ACHN (cell line): ENCODE data around the gene GRM8.

Experiments
- DNase-seq: peaks from one replicate; pipeline ENCODE4 v3.0.0-alpha.2; 2015
- in situ Hi-C: cut with HindIII; loops from 2 replicates; pipeline ENCODE4 v1.10.0; 2017; ENCODE audit warnings: low sequenced_read_pairs, low pct_ligation_motif_present, low pct_unique_long_range_greater_than_20kb

Gene GRM8

DNA sequence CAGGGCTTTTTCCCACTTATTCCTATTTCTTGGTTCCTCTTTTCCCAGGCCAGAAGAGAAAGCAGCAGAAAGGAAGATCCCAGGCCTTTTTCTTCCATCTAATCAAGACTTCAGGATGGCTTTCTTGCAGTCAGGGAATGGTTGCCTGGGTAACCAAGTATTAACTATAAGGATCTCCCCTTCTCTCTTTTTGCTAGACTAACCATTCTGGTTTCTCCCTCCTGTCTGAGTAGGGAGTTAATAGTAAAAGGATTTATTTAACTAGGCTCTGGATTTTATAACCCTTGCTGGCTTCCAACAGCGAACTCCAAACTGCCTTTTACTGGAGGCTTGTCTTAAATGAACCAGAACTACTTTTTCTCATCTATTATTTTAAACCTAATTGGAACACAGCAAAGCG lies 90.4 kb downstream of the GRM8 start:
- no peak for DNase-seq

GRCh38 chr7:127158659-127159058 lies 94.1 kb downstream of the GRM8 start:
- in situ Hi-C loops = no loop called here
- peak; percentile 47 for DNase-seq

More for the DNA sequence above, 90.4 kb downstream of the GRM8 start:
- in situ Hi-C loops = no loop called here

DNA sequence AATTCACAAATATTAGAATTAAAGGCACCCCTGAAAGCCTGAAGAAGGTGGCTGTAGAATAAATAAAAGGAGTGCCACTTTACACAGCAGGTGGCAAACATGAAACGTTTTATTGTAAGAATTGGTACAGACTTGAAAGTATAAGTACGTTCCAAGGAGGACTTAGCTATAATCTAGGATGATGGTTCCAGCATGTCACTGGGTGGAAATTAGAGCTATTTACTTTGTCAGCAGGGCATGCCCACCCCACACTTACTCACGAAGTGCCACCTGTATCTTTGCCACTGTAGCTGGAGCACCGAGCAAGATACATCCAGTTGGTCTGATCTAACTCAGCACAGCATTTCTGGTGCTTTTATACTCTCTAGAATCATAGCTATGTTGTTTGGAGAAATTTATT lies 97.8 kb downstream of the GRM8 start:
- in situ Hi-C loops = no loop called here
- no peak for DNase-seq

DNA sequence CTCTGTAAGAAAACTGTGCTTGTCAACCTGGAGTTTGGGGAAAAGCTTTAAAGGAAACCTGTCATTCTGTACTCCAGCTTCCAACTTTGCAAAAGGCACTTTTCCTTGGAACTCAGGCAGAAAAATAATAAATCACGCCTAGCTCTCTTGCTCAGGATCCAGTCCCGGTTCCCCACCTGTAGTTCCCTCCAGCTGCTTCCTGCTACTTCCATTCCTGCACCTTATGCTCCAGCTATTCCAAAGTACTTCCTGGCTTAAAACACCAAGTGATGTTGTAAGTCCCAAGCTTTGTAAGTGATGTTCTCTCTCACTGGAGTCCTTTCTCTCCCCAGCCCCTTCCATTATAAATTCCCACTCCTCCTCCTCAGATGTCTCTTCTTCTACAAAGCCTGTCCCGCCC lies 98.6 kb downstream of the GRM8 start:
- in situ Hi-C loops = no loop called here
- DNase-seq = no peak

DNA sequence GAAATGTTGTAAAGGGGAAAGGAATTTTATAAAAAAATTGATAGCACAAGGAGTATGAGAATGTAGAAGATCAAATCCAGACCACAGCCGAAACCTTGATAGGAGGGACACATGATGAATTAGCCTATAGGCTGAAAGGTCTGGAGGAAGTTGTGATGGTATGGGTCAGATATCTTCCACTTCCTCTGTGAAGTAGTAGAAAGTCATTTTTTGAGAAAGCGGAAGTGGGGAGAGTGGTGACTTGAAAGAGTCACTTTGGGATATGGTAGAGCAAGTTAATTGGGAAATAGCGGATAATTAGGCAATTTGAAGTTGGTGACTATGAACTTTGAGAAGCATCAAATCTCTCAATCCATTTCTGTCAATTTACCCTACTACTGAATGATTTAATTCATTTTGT lies 99.4 kb downstream of the GRM8 start:
- in situ Hi-C loops = no loop called here
- DNase-seq = no peak

- DNase-seq = no peak
- in situ Hi-C loops = no loop called here
These were observed 100.3 kb downstream of the GRM8 start for GRCh38 chr7:127152423-127152822.

DNA sequence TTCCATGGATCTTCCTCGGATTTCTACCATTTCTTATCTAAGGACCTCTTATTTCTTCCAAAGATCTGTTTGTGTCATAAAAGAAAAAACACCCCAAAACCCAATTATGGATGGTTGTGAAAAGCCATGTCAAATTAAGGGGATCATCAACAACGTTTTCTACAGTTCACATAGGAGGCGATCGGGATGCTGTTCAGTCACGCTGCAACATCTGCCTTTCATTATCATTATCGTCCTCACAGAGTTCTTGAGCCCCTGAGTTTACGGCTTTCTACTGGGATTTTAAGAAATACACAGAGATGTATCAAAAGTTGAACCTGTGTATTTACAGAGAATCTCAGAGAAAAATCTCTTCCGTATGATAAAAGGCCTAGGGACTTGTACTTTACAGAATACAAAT lies 101.4 kb downstream of the GRM8 start:
- in situ Hi-C loops = no loop called here
- no peak for DNase-seq

DNA sequence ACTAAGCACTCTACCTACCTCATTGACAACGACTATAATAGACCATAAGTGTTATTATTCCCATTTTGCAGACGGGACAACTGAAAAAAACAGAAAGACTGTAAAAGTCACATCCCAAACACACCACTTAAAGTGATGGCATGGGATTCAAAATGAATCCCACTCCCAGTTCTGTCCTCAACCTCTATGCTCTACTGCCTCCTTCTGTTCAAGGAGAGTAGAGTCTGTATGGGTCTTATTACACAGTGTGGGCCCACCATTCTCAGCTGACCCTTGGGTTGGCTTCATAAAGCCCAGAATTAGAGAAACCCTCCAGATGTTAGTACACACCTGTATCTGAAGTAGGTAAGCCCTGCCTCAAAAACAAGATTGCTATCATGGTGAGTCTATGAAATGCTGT lies 102.2 kb downstream of the GRM8 start:
- in situ Hi-C loops = no loop called here
- DNase-seq = no peak

- in situ Hi-C loops = no loop called here
- DNase-seq = no peak
These were observed 105.8 kb downstream of the GRM8 start for GRCh38 chr7:127146746-127147536.

GRCh38 chr7:127137146-127137545 lies 115.6 kb downstream of the GRM8 start:
- in situ Hi-C loops = no loop called here
- no peak for DNase-seq

GRCh38 chr7:127135871-127136485 lies 116.8 kb downstream of the GRM8 start:
- in situ Hi-C loops = no loop called here
- no peak for DNase-seq

DNA sequence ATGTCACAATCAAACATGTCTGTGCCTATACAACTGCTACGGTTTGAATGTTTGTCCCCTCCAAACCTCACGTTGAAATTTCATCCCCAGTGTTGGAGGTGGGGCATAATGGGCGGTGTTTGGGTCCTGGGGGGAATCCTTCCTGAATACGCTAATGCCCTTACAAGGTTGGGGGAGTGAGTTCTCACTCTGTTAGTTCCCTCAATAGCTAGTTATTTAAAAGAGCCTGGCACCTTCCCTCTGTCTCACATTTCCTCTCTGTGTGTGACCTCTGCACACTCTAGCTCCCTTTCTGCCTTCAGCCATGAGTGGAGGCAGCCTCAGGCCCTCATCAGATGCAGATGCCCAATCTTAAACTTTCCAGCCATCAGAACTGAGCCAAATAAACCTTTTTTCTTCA lies 129.5 kb downstream of the GRM8 start:
- no peak for DNase-seq
- in situ Hi-C loops = no loop called here

DNA sequence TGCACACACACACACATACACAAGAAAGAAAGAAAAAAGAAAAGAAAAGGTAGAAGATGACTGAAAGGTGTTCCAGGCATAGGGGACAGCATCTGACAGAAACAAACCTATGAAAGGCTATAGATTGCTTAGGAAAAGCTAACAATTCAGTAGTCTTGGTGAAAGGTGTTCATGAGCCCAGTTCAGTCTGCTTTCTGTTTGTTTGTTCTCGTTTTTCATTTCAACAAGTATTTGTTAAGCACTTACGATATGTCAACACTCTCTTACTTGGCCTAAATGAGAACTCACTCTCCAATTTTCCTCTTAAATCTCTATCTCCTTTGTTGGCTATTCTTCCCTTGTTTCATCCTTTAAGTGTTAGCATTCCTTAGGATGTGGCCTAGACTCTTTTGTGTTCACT lies 133.2 kb downstream of the GRM8 start:
- in situ Hi-C loops = no loop called here
- DNase-seq = no peak

DNA sequence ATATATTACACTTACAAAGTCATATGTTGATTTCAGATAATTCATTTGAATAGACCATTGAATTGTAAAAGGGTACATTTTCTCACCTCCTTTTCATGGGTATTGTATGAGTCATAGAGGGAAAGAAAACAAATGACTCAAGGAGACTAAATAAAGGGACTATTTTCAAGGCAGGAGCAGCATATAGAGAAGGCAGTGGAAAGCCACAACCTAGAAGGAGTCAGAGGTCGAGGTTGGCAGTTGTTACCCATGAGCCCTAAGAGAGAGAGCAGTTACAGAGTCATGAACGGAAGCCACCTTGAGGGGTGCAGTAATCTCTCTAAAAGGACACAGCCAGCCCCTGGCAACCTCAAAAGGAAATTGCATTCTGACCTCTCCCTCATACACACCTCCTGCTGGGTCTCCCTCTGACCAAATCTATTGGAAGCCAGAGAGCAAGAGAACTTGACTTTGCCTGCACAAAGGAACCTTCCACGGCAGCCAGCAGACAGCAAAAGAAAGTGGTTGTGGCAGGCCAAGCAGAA lies 137.9 kb downstream of the GRM8 start:
- no peak for DNase-seq
- in situ Hi-C loops = no loop called here

DNA sequence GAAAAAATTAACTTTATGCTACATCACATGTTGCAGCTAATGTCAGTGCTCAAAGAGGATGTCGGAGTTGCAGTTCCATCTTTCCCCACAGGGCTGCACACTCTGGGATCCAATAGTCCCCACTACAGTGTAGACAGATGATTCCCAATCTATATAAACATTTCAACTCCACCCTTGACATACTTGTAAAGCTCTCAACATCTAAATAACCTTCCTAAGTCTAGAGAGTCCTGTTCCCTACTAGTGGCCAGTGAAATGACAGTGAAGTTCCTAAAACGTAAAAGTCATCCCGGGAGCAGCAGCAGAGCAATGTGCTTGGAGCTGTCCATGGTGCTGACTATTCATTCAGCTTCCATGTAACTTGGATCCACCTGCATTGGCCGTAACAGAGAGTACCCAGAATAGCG lies 145.1 kb downstream of the GRM8 start:
- in situ Hi-C loops = no loop called here
- peak; percentile 81 for DNase-seq

- DNase-seq = no peak
- in situ Hi-C loops = no loop called here
These were observed 159.4 kb downstream of the GRM8 start for GRCh38 chr7:127093340-127093739.

- DNase-seq = no peak
- in situ Hi-C loops = no loop called here
These were observed 161.1 kb downstream of the GRM8 start for GRCh38 chr7:127091620-127092019.

DNA sequence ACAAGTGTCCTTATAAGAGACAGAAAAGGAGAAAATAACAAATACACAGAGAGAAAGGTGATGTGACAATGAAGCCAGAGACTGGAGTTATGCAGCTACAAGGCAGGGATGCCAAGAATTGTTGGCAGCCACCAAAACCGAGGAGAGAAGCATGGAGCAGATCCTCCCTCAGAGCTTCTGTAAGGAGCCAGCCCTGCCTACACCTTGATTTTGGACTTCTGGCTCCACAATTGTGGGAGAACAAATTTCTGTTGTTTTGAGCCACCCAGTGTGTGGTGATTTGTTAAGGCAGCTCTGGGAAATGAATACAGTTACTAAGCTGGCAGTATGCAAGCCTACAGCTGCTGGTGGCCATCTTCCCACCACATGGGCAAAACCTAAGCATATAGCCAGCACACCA lies 163.6 kb downstream of the GRM8 start:
- in situ Hi-C loops = no loop called here
- no peak for DNase-seq

DNA sequence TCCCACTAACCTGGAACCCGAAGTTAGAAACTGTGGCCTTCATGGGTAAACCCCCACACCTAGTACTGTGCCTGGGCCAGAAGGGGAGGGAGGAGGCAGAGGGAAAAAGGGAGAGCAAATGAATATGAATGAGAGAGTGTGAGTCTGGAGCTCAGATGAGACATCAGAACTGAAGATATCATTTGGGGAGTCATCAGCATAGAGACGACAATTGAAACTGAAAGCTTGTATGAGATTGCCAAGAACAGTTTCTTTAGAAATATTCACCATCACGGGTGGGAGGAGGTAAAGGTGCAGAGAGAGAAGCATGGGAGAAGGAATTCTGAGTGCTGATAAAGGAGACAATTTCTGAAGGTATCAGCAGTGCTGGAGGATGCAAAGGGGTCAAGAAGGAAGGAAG lies 171.2 kb downstream of the GRM8 start:
- in situ Hi-C loops = no loop called here
- DNase-seq = no peak

DNA sequence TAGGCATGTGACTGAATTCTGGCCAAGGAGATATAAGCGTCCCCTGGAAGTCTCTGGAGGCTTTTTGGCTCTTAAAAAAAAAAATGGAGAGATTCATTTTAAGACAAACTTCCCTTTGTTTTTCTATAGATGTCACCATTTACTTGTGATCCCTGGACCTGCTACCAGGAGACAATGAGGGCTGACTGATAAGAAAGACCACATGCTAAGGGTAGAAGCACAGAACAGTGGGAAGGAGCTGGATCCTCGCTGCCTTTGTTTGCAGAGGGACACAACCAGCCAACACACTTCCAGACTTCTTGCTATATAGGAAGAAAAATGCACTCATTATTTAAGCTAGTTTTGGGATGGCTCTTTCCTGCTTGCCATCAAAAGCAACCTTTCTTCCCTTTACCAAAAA lies 172.2 kb downstream of the GRM8 start:
- no peak for DNase-seq
- in situ Hi-C loops = no loop called here
